SK-N-DZ (cell line): ENCODE results near the gene SRP54.
"Not testable (repeated sequence)": the region's sequence is repeated elsewhere in the genome, so short reads cannot be mapped to it uniquely, and the experiment has no call there.

ENCODE experiments used
- DNase-seq: peaks from one replicate; pipeline ENCODE4 v3.0.0-alpha.2; 2015; ENCODE audit warnings: low spot score

Gene SRP54

DNA sequence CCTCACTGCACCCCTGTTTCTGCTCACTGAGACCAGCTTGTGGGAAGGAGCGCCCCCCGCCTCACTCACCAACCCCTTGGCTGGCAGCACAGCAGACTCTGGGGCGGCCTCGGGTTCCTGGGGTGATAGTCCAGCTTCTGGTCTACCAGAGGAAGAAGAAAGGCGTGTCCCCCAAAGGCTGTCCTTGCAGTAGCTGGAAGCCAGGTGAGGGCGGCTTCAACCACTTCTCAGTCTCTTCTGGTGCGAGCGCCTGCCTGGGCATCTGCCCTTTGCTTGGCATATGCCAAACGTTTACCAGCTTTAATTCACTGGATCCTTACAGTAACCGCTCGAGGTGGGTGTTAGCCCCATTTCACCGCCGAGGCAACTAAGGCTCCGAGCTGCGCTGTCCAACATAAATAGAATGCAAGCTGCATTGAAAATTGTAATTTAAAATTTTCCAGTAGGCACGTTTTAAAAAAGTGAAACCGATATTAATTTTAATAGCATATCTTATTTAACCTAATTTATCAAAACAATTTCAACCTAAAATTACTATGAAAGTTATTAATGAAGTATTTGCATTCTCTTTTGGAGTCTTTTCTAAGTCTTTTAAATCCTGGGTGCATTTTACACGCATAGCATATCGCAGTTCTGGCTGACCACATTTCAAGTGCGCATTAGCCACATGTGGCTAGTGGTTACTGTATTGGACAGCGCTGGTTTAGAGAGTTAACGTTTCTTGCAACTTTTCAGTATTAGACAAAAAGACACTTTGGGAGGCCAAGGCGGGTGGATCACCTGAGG is 64.2 kb downstream of the SRP54 start:
- no peak for DNase-seq

DNA sequence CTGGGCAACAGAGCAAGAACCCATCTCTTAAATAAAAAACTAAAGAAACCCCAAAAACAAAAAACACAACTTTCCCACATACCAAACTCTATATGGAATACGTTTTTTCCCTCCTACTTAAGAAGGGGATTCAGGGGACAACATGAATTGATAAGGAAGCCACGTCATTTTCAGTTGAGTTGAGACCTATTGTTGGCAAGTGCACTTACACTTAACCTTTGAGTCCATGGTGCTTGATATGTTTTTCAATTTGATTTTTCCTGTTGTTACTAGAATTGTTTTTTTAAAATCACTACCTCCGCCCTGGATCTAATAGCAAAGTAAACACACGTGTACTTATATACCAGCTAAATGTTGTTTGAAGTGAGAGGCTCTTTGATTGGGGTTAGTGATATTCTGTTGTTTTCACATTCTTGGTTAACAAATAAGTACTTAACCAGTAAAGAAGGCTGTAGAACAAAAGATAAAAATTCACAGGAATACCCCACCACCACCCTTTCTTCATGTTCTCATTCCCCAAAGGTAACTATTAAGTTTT is 65.3 kb downstream of the SRP54 start:
- DNase-seq = no peak

DNA sequence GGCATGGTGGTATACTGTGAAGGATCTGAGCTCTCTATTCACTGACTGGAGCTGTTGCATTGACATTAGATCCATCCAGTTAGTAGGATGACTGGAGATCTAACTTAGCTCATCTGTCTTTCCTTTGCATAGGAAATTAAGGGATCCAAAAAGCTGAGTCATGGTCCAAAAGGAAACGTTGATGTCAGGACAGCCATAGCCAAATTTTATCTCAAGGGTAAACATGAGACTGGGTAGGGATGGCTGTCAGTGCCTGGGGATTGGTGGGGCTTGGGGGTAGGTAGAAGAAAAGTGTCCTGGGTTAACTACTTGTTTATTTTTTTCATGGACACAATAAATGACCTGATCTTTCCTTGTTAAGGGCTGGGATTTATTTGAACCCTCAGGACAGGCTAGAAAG is 67.9 kb downstream of the SRP54 start:
- no peak for DNase-seq

DNA sequence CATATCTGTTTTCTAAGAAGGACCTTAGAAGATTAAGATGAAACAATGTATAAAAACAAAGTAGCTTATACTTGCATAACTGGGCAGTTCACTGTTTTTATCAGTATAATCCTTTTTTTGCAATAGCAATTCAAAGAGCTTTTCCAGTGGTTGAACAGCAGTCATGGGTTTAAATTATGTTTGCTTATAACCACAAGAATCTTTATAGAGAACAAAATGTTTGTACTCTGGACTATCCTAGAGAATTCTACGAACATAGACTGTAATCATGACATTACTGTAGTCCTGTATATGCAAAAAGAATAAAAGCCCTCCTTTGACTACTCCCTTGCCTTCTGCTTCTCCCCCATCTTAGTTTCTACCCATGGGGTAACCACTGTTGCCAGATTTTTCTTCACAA is 69.0 kb downstream of the SRP54 start:
- DNase-seq = no peak

DNA sequence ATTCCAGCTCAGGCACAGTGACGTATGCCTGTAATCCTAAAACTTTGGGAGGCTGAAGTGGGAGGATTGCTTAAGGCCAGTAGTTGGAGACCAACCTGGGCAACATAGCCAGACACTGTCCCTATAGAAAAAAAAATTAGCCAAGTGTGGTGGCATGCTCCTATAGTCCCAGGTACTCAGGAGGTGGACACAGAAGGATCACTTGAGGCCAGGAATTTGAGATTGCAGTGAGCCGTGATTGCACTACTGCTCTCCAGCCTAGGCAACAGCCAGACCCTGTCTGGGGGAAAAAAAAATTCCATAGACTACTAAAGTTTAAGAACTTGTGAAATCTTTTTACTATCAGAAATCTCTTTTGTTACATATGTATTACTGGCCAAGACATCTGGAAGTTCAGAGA is 69.8 kb downstream of the SRP54 start:
- no peak for DNase-seq

DNA sequence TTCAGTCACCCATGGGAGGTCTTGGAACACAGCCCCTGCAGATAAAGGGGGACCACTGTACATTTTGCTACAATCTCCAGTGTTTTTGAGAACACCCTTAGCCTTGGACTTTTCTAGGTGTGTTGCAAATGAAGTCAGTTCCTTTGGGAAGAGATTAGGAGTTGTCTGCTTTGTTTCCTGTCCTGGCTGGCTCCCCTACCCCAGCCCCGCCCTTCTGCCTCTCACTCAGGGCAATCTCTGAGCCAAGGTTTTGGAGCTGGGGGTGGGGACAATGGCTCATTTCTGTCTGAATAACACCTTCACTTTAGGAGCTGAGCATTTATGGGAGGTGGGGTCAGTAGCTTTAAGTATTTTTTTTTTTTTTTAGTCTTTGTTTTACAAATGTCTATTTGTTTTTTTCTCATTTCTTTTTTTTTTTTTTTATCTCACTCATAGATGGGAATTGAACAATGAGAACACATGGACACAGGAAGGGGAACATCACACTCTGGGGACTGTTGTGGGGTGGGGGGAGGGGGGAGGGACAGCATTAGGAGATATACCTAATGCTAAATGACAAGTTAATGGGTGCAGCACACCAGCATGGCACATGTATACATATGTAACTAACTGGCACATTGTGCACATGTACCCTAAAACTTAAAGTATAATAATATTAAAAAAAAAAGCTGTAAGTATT is 78.5 kb downstream of the SRP54 start:
- DNase-seq = not testable (repeated sequence)

DNA sequence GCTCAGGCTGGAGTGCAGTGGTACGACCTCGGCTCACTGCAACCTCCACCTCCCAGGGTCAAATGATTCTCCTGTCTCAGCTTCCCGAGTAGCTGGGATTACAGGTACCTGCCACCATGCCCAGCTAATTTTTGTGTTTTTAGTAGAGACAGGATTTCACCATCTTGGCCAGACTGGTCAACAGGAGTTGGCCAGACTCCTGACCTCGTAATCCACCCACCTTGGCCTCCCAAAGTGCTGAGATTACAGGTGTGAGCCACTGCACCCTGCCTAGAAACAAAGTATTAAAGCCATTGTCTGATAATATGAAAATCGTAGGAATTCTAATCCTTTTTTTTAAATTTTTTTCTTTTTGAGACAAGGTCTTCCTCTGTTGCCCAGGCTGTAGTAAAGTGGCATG is 82.9 kb downstream of the SRP54 start:
- not testable (repeated sequence) for DNase-seq

DNA sequence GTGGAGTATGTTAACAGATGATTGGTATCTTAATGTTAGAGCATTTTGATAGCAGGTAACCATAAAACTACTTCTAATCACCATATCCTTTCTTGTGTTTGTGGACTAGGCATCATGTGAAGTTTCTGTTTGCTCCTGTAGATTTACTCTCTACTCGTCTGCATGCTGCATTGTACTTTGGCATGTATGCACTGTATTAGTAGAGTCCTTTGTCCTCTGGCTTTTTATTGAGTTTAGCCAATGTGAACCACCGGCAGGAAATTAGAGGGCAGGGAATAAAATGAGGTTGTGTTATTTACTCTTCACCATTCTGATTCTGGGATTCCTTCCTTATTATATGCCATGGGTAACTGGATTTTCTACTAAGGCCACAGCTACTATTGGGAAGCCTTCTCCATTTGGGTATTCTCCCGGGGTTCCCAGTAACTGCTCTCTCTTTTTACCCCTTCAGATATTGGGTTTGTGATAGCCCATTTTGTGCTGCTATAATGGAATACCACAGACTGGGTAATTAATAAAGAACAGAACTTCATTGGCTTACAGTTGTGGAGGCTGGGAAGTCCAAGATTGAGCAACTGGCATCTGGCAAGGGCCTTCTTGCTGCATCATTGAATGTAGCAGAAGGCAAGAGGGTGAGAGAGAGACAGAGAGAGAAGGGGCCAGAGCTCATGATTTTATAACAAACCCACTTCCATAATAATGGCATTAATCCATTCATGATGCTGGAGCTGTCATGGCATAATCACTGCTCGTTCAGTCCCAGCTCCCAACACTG is 85.6 kb downstream of the SRP54 start:
- no peak for DNase-seq

DNA sequence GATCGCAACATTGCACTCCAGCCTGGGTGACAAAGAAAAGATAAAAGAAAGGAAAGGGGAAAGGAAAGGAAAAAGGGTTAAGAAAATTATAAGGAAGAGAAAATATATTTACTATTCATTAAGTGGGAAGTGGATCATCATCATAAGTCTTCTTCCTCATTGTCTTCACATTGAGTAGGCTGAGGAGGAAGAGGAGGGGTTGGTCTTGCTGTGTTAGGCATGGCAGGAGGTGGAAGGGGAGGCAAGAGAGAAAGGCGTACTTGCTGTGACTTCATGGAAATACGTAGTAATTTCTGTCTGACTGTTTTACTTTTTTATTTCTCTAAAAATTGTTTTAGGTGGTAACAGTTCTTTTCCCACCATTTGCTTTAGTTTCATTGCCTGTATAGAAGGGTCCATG is 89.4 kb downstream of the SRP54 start:
- no peak for DNase-seq

DNA sequence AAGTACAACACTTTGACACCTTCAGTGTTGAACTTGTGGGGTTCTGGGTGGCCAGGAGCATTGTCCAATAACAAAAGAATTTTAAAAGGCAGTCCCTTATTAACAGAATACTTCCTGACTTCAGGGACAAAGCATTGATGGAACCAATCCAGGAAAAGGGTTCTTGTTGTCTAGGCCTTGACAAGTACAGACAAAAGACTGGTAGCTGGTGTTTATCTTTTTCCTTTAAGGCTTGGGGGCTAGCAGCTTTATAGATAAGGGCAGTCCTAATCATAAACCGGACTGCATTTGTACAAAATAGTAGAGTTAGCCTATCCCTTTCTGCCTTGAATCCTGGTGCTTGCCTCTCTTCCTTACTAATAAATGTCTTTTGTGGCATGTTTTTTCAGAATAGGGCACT is 90.7 kb downstream of the SRP54 start:
- DNase-seq = no peak

DNA sequence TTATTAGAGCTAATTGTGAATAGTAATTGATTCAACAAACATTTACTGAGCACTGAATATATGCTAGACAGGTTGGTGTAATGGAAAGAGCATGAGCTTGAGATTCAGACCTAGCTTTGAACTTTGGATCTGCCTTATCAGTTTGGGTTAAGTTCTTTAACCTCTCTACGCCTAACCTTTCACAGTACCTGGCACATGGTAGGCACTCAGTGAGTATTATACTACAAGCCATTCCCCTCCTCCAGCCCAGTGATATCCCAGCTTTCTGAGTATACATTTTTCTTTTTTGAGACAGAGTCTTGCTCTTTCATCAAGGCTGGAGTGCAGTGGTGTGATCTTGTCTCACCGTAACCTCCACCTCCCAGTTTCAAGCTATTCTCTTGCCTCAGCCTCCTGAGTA is 95.3 kb downstream of the SRP54 start:
- no peak for DNase-seq
